ENCODE measurements around the gene B4GALT6. TPM values are rescaled to one million over a fixed set of nuclear protein-coding genes. Genes with fewer than 3 reads are reported as not detected.

Gene B4GALT6
- total RNA-seq, 4 donors from 2014 or later, result 1.5 to 11.8 (median 3.9) TPM

DNA sequence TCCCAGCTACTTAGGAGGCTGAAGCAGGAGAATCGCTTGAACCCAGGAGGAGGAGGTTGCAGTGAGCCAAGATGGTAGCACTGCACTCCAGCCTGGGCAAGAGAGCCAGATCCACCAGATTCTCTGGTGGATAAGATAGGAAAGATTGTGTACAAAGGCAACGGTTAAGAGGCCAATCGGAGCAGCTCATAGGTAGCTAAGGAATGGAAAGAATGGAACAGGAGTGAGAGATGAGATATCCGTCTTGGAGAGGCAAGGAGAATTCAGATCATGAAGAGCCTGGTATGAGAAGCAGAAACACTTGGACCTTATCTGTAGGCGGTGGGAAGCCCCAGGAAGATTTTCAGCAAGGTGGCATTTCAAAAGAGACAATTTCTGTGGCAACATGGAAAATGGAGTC is 65.6 kb downstream of the B4GALT6 start:
- Histone ChIP-seq H3K27ac (no peak overlapping the region), H3K36me3 (no peaks in the 10 kb centered on the region), H3K4me1 (no peaks in the 10 kb centered on the region), H3K9me3 (no peaks in the 10 kb centered on the region), H3K4me3 (no peak overlapping the region), H3K27me3 (no peaks in the 10 kb centered on the region)
- intact Hi-C loops (cut with DNase I; ENCODE audit: low total_unique reads), result no loop called here
- no peak for DNase-seq
- TF ChIP-seq POLR2A (IDR thresholded peaks at IDR 0.05), result no peak
- TF ChIP-seq, protein P1, sequence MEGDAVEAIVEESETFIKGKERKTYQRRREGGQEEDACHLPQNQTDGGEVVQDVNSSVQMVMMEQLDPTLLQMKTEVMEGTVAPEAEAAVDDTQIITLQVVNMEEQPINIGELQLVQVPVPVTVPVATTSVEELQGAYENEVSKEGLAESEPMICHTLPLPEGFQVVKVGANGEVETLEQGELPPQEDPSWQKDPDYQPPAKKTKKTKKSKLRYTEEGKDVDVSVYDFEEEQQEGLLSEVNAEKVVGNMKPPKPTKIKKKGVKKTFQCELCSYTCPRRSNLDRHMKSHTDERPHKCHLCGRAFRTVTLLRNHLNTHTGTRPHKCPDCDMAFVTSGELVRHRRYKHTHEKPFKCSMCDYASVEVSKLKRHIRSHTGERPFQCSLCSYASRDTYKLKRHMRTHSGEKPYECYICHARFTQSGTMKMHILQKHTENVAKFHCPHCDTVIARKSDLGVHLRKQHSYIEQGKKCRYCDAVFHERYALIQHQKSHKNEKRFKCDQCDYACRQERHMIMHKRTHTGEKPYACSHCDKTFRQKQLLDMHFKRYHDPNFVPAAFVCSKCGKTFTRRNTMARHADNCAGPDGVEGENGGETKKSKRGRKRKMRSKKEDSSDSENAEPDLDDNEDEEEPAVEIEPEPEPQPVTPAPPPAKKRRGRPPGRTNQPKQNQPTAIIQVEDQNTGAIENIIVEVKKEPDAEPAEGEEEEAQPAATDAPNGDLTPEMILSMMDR (IDR thresholded peaks at IDR 0.05), result no peak

DNA sequence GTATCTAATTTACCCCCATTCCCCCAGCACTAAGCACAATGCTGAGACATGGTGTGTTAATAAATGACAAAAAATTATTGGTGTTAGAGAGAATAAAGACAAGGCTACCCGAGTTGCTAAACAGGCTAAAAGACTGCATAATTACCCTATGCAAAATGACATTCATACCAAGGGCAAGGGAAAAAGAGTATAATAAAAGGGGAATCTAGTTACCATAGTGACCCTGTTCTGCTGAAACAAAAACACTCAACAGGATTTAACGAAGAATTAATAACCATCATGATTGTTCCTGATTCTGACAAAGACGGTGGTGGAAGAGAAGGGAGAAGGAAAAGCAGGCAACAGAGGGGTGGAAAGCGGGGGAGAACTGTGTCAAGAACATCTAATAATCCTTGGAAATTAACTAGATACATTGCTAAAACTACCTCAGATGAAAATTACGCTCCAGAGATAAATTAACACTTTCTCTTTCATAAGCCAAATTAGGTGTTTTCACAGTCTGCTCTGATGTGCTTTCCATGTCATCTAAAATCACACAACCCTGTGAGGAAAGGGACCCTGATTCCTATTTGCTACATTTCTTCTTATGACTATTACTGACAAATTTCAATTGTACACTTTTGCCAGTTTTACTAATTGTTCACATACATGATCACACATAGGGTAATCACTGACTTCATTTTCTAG is 67.2 kb downstream of the B4GALT6 start:
- Histone ChIP-seq H3K4me3 (no peak overlapping the region), H3K27me3 (no peaks in the 10 kb centered on the region), H3K4me1 (no peaks in the 10 kb centered on the region), H3K36me3 (no peaks in the 10 kb centered on the region), H3K27ac (no peak overlapping the region), H3K9me3 (no peaks in the 10 kb centered on the region)
- intact Hi-C loops (cut with DNase I; ENCODE audit: low total_unique reads), result no loop called here
- no peak for DNase-seq
- TF ChIP-seq, protein P1 (IDR thresholded peaks at IDR 0.05), result no peak

DNA sequence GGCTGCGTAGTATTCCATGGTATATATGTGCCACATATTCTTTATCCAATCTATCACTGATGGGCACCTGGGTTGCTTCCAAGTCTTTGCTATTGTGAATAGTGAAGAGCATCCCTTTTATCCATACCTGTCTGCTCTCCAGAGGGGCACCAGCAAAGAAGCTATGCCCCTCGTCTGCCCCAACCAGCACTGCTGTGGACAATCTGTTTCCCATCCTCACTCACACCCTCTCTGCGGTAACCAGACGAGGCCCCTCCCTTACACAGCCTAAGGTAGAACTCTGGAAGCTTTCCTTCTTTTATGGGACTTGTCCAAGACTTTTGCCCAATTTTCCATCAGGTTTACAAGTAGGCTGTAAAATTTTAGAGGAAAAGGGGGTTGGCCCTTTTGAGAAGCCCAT is 67.8 kb downstream of the B4GALT6 start:
- Histone ChIP-seq H3K4me3 (no peak overlapping the region), H3K36me3 (no peaks in the 10 kb centered on the region), H3K27ac (no peak overlapping the region), H3K4me1 (no peaks in the 10 kb centered on the region), H3K27me3 (no peaks in the 10 kb centered on the region), H3K9me3 (no peaks in the 10 kb centered on the region)
- DNase-seq, result no peak
- TF ChIP-seq, protein P1 (IDR thresholded peaks at IDR 0.05), result no peak
- TF ChIP-seq POLR2A (IDR thresholded peaks at IDR 0.05), result no peak
- intact Hi-C loops (cut with DNase I; ENCODE audit: low total_unique reads), result no loop called here

DNA sequence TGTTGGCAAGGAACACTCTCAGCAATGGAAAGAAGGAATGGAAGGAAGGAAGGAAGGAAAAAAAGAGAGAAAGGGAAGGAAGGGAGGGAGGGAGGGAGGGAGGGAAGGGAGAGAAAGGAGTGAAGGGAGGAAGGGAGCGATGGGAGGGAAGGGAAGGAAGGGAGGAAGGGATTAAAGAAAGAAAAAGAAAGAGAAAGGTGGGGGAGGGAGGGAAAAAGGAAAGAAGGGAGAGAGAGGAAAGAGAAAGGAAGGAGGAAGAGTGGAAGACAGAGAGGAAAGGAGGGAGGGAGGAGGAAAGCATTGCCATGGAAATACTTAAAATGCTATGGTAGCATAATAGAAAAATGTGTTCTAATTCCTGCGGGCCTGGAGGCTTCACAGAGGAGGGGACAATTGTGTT is 70.3 kb downstream of the B4GALT6 start:
- H3K36me3 ChIP-seq, result no peaks in the 10 kb centered on the region
- no peaks in the 10 kb centered on the region for H3K4me1 ChIP-seq
- H3K27me3 ChIP-seq, result no peaks in the 10 kb centered on the region
- H3K9me3 ChIP-seq, result no peaks in the 10 kb centered on the region
- no peak overlapping the region for H3K4me3 ChIP-seq
- DNase-seq, result no peak
- no peak overlapping the region for H3K27ac ChIP-seq
- TF ChIP-seq POLR2A (IDR thresholded peaks at IDR 0.05), result no peak
- TF ChIP-seq, protein P1 (IDR thresholded peaks at IDR 0.05), result no peak
- intact Hi-C loops (cut with DNase I; ENCODE audit: low total_unique reads), result no loop called here

DNA sequence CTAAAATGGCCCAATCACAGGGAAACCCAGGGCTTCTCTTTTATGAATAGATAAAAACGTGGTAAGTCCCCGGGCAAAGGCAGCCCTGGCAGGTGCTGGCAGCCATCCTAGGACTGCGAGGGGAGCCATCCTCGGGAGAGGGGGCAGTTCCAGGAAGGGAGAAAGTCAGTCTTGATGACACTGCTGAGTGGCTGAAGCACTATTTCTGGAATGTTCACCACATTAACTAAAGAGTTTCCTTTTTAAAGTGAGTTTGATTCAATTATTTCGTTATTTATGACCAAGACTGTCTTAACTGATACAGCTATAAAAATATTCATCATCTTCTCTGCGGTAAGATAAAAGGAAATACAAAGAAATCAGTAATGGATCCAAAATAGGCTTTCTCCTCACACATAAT is 72.3 kb downstream of the B4GALT6 start:
- Histone ChIP-seq H3K9me3 (no peaks in the 10 kb centered on the region), H3K27me3 (no peaks in the 10 kb centered on the region), H3K27ac (no peak overlapping the region), H3K4me1 (no peaks in the 10 kb centered on the region), H3K4me3 (no peak overlapping the region), H3K36me3 (no peaks in the 10 kb centered on the region)
- no peak for DNase-seq
- intact Hi-C loops (cut with DNase I; ENCODE audit: low total_unique reads), result no loop called here
- no peak for TF ChIP-seq POLR2A (IDR thresholded peaks at IDR 0.05)
- TF ChIP-seq, protein P1 (IDR thresholded peaks at IDR 0.05), result no peak

All from uterus (tissue), 4 donors.